ENCODE results near the gene SLC26A9.

GRCh38 chr1:205977402-205978014 is 34.3 kb upstream of the SLC26A9 start:
- no peak for TF ChIP-seq TAF1 (IDR thresholded peaks at IDR 0.05; ENCODE audit: borderline replicate concordance, low read depth, low read length)
- TF ChIP-seq EZH2phosphoT487 (IDR thresholded peaks at IDR 0.05; ENCODE audit: borderline replicate concordance, low read depth), result no peak
- TF ChIP-seq CTCF (IDR thresholded peaks at IDR 0.05), result peak; percentile 97
- no peak for TF ChIP-seq GATA2 (CRISPR knock-in tag; IDR thresholded peaks at IDR 0.05)
